ENCODE results near the gene WWOX.
A peak's percentile ranks its signal among the peaks of the same experiment; 100 is the strongest.

The WWOX gene

GRCh38 chr16:78448658-78449271 is 349.3 kb downstream of the WWOX start:
- TF ChIP-seq CTCF (IDR thresholded peaks at IDR 0.05; ENCODE audit: insufficient read depth, low read depth, low read length, missing control alignments) = no peak
- no peak overlapping the region for H3K4me3 ChIP-seq (ENCODE audit: low read length)
- DNase-seq (ENCODE audit: low read depth) = no peak

GRCh38 chr16:78450255-78450654 is 350.8 kb downstream of the WWOX start:
- no peak for DNase-seq (ENCODE audit: low read depth)
- no peak for TF ChIP-seq CTCF (IDR thresholded peaks at IDR 0.05; ENCODE audit: insufficient read depth, low read depth, low read length, missing control alignments)
- H3K4me3 ChIP-seq (ENCODE audit: low read length) = no peak overlapping the region

GRCh38 chr16:78452025-78452555 is 352.6 kb downstream of the WWOX start:
- no peak overlapping the region for H3K4me3 ChIP-seq (ENCODE audit: low read length)
- TF ChIP-seq CTCF (IDR thresholded peaks at IDR 0.05; ENCODE audit: insufficient read depth, low read depth, low read length, missing control alignments) = no peak
- no peak for DNase-seq (ENCODE audit: low read depth)

GRCh38 chr16:78455861-78456260 is 356.4 kb downstream of the WWOX start:
- no peak overlapping the region for H3K4me3 ChIP-seq (ENCODE audit: low read length)
- no peak for TF ChIP-seq CTCF (IDR thresholded peaks at IDR 0.05; ENCODE audit: insufficient read depth, low read depth, low read length, missing control alignments)
- DNase-seq (ENCODE audit: low read depth) = no peak

- TF ChIP-seq CTCF (IDR thresholded peaks at IDR 0.05; ENCODE audit: insufficient read depth, low read depth, low read length, missing control alignments) = no peak
- no peak for DNase-seq (ENCODE audit: low read depth)
These were observed 359.1 kb downstream of the WWOX start for GRCh38 chr16:78458588-78458987.

GRCh38 chr16:78460428-78460827 is 361.0 kb downstream of the WWOX start:
- TF ChIP-seq CTCF (IDR thresholded peaks at IDR 0.05; ENCODE audit: insufficient read depth, low read depth, low read length, missing control alignments) = no peak
- no peak overlapping the region for H3K4me3 ChIP-seq (ENCODE audit: low read length)
- peak; percentile 1 for DNase-seq (ENCODE audit: low read depth)

More at GRCh38 chr16:78458588-78458987, 359.1 kb downstream of the WWOX start:
- no peak overlapping the region for H3K4me3 ChIP-seq (ENCODE audit: low read length)

GRCh38 chr16:78461087-78461486 is 361.6 kb downstream of the WWOX start:
- no peak for TF ChIP-seq CTCF (IDR thresholded peaks at IDR 0.05; ENCODE audit: insufficient read depth, low read depth, low read length, missing control alignments)
- H3K4me3 ChIP-seq (ENCODE audit: low read length) = no peak overlapping the region
- no peak for DNase-seq (ENCODE audit: low read depth)

Data from epithelial cell of esophagus (primary cell).